Stimulated activated CD4-positive, alpha-beta T cell treated with anti-CD3 and anti-CD28 coated beads, TNF-alpha, amount 100 ng/mL, for 24 hours (primary cell): ENCODE results near the gene PAMR1.
A peak's percentile ranks its signal among the peaks of the same experiment; 100 is the strongest.

Experiments used
- DNase-seq, 3 experiments: peaks; one replicate each; pipeline ENCODE4 v3.0.0-alpha.2; 2020; ENCODE audit warnings: low read depth in 3 of 3

The PAMR1 gene

GRCh38 chr11:35496416-35496815 lies 29.0 kb downstream of the PAMR1 start:
- DNase-seq = no peak

- DNase-seq = no peak
Measured at GRCh38 chr11:35494957-35495490, 30.4 kb downstream of the PAMR1 start.

DNA sequence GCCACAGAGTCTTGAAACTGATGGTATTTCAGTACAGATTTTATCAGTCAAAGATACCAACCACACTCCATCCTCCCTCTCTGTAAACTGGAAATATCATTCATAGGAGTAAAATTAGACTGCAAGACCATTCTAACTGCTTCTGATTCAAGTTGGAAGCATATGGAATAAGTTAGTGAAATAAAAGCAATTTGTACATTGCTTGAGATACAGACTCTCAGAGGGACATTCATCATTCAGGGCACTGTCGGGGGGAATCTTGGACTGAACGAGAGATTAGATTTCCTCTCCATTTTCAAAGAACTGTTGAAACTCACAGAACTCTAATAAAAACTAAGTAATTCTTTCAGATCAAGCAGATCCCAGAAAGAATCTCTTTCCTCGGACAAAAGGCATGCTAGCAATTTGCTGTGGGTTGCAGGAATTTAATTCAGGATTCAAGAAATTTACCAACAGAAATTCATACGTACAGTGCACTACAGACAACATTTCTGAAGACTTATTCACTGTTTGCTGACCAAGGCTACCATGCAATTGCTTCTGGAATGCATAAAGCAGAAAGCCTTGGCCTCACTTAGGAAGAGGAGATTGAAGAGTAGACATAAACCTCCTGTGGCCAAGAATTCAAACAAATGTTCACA lies 34.1 kb downstream of the PAMR1 start:
- DNase-seq = no peak

DNA sequence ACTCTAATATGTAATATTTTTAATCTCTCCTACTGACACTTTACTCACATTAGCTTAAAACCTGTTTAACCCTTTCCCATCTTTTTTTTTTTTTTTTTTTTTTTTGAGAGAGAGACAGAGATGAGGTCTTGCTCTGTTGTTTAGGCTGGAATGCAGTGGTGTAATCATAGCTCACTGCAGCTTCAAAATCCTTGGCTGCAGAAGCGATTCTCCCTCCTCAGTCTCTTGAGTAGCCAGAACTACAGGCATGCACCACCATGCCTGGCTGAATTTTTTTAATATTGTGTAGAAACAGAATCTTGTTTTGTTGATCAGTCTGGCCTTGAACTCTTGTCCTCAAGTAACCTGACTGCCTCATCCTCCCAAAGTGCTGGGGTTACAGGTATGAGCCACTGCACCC lies 37.3 kb downstream of the PAMR1 start:
- DNase-seq = no peak

DNA sequence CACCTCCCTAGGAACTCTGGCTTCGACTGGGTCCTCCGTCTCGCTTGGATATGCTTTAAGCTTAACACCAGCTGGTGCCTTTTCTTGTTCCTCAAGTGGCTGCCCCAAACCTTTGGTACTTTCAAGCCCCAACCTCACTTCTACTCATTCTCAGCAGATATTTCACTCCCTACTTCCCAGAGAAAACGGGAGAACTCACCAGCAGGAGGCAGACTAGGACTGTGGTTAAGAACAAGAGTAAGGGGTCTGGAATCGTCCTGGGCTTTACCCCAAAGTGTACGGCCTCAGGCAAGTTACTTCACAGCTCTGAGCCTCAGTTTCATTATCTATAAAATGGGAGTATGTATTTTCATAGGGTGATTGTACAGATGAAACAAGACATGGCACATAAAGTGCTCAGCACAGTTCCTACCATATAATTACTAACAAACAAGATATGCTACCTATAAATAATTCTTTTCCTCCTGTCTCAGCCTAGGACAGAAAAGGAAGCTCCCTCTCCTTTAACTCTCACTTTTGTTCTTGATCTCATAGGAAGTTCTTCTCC lies 37.8 kb downstream of the PAMR1 start:
- no peak for DNase-seq

- no peak for DNase-seq
Measured at GRCh38 chr11:35486934-35487333, 38.5 kb downstream of the PAMR1 start.

DNA sequence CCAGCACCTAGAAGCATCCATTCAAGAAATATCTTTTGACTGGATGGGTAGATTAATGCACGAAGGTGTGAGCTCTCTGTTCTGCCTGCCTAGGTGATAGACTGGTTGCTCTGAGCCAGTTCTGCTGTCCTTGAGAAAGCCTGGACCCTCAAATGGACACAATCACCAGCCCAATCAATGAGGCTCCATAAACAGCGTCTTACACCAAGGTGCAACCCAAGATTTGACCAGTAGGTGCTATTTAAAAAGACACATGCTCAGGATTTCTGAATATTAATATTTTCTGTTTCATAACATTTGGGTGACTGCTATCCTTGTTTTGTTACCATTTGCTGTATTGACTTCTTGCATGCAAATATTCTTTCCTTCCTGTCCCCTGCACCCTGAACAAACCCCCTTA lies 39.0 kb downstream of the PAMR1 start:
- no peak for DNase-seq

DNA sequence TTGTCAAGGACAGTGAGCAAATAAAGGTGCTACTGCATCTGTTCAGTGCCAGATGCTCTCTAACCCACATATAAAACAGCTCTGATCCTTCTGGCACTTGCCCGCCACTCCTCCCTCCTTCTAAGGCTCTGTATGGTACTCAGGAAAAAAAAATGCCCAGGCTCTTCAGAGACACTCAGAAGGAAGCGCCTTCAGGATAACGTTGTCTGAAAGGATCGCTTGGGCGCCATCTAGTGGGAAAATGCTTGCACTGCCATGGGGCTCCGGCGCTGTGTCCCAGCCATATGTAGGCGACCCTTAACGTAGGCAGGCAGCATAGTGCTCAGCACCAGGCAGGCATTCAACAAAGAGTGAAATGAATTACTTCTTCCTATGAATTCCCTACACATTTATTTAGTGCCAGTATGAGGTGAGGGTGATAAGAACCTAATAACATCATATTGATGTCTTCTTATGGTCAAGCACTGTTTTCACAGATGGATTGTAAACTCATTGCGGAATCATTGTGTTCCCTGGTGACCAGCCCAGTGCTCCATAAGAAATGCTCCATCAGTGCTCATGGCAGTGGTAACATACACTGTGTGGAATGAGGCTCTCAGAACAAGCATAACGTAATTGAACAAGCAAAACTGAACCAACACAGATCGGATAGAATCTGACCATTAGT lies 39.6 kb downstream of the PAMR1 start:
- DNase-seq = peak; percentile 62 to 75 (median 62)

DNA sequence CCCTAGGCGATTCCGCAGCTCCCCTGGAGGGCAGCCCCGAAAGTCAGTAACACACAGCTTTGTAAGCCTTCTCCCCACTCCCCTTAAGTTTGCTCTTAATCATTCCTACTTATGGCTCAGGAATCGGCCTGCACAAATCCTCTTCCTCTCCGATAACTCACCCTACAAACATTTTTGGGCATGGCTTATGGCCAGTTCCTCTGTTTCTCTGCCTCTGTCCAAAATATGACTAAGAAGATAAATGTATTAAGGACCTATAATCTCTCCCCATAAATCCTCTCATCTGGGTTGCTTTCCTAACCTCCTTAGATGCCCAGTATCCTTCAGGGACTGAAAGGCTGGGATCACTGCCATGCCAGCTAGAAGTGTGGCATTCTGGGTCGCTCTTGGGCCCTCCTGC lies 41.0 kb downstream of the PAMR1 start:
- DNase-seq = no peak

GRCh38 chr11:35483131-35483820 lies 42.1 kb downstream of the PAMR1 start:
- no peak for DNase-seq

DNA sequence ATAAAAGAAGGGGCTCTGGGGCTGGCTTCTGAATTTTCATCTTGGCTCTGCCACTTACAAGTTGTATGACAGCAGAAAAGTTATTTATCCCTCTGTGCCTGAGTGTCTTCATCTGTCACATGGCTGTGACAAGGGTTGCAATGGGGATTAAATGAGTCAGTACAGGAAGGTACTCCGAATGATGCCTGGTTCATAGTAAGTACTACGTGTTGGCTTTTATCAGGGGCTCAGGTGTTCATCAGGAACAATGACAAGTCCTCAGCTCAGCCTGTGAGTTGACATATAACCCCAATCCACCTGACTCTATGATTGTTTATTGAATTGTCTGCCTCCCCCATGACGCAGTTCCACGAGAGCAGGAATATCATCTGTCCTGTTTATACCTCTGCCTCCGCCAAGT lies 45.7 kb downstream of the PAMR1 start:
- DNase-seq = no peak

DNA sequence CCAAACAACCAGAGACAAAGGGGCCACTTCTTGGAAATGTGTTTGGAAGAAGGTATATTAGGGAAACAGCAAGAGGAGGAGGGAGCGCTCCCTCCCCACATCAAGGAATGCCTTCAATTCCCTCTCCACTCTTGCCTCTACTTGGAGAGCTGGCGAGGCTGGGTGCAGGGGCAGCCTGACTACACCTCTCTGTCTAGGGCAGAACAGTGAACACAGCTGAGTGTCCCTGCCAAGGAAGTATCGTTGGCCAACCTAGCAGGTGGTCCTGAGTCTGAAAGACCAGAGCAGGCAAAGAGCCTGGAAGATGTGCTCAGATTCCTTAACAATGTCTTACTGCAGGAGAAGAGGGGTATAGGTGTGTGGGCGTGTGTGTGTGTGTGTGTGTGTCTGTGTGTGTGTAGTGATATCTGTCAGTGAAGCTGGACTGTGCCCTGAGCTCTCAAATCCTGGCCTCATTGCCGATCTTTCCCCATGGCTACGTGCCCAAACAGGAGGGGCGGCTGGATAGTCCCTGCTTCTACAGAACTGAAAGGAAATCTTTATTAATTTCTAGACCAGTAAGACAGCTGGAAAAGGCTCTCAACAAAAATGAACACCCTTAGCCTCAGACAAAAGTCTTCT lies 46.8 kb downstream of the PAMR1 start:
- no peak for DNase-seq

GRCh38 chr11:35477901-35478300 lies 47.5 kb downstream of the PAMR1 start:
- no peak for DNase-seq

GRCh38 chr11:35474688-35475087 lies 50.7 kb downstream of the PAMR1 start:
- no peak for DNase-seq

GRCh38 chr11:35473795-35474374 lies 51.5 kb downstream of the PAMR1 start:
- no peak for DNase-seq

DNA sequence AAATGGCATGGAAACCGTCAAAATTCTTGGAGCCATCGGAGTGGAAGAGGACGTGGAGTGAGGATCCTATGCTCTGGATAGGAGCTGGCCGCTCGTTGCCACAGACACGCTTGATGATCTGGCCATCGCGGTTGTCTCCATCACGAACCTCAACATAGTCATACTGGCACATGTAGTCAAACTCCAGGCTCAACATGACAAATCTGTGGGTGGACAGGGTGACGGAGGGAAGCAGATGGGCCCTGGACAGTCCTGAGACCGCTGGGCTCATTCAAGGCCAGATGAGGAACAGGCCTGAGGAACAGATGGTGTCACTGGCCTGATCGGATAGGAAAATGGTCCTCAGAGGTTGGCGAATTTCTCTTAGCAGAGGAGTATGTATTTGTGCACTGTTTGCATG lies 54.8 kb downstream of the PAMR1 start:
- DNase-seq = no peak

DNA sequence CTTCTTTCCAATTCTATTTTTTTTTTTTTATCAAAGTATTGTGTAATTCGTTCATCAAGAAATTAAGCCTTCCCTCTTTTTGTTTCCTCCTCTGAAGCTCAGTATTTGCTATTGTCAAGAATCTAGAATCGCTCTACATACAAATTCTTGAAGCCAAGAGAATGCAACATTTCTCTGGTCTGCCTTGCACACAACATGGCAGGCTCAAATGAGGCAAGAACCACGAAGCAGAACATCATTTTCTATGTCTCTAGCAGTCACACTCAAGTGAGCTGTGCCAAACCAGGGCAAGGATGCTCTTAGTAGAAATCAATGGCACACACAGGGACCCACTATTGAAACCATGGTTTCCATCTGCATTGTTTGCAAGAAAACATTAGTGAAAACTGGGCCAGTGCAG lies 59.4 kb downstream of the PAMR1 start:
- DNase-seq = no peak

GRCh38 chr11:35464308-35464707 lies 61.1 kb downstream of the PAMR1 start:
- no peak for DNase-seq

- DNase-seq = no peak
Measured at GRCh38 chr11:35463331-35463751, 62.1 kb downstream of the PAMR1 start.

- DNase-seq = no peak
Measured at GRCh38 chr11:35461917-35462538, 63.4 kb downstream of the PAMR1 start.

GRCh38 chr11:35459489-35459888 lies 65.9 kb downstream of the PAMR1 start:
- no peak for DNase-seq
